Osteoblast (primary cell): Measurements from ENCODE around the gene SERPINA4. TPM values are rescaled to one million over a fixed set of nuclear protein-coding genes. Genes with fewer than 3 reads are reported as not detected.

Source experiments
- DNase-seq: peaks from one replicate; pipeline ENCODE4 v3.0.0; 2011; ENCODE audit warnings: low spot score, mixed read lengths; ENCODE audit not compliant: insufficient read length; ENCODE audit errors: missing footprints
- H2AFZ ChIP-seq: 2 replicates; pipeline ENCODE4 v1.6.0; 2011; ENCODE audit warnings: mild to moderate bottlenecking, low read length
- H3K27ac ChIP-seq: 2 replicates; pipeline ENCODE4 v1.5.1; 2011; ENCODE audit warnings: mild to moderate bottlenecking, low read depth, low read length, moderate library complexity
- H3K27me3 ChIP-seq: 2 replicates; pipeline ENCODE4 v1.6.0; 2012; ENCODE audit warnings: mild to moderate bottlenecking, control low read depth, inconsistent platforms, low read length, moderate library complexity; ENCODE audit not compliant: insufficient read depth
- H3K36me3 ChIP-seq: 2 replicates; pipeline ENCODE4 v1.5.1; 2011; ENCODE audit warnings: mild to moderate bottlenecking, low read length, control low read depth, moderate library complexity; ENCODE audit not compliant: insufficient read depth
- H3K4me1 ChIP-seq: 2 replicates; pipeline ENCODE4 v1.5.1; 2011; ENCODE audit warnings: mild to moderate bottlenecking, low read length, control low read depth, moderate library complexity; ENCODE audit not compliant: insufficient read depth
- H3K4me2 ChIP-seq: 2 replicates; pipeline ENCODE4 v1.6.0; 2011; ENCODE audit warnings: mild to moderate bottlenecking, low read length; ENCODE audit not compliant: insufficient read depth
- H3K4me3 ChIP-seq: fragments of 200-600 bp; sonication (generic); 3 replicates; pipeline ENCODE4 v1.5.1; 2012; ENCODE audit warnings: mild to moderate bottlenecking, low read length, inconsistent platforms; ENCODE audit not compliant: insufficient read depth
- H3K79me2 ChIP-seq: 2 replicates; pipeline ENCODE4 v1.6.0; 2012; ENCODE audit warnings: mild to moderate bottlenecking, low read length, control low read depth, inconsistent platforms; ENCODE audit not compliant: insufficient read depth
- H3K9me3 ChIP-seq: 2 replicates; pipeline ENCODE4 v1.5.1; 2011; ENCODE audit warnings: low read depth, low read length, control low read depth
- H4K20me1 ChIP-seq: 2 replicates; pipeline ENCODE4 v1.6.0; 2012; ENCODE audit warnings: mild to moderate bottlenecking, low read length, control low read depth; ENCODE audit not compliant: insufficient read depth
- total RNA-seq: library from RNA; depleted of rRNA; stranded (reverse); fragments of >200 nt; gene quantifications from 2 replicates; pipeline ENCODE4 v1.2.3, GENCODE V29; 2012
- TF ChIP-seq, protein P1 (sequence below): IDR thresholded peaks from 2 replicates; pipeline ENCODE4 v1.5.1; 2011; ENCODE audit warnings: mild to moderate bottlenecking, low read depth, low read length, moderate library complexity; ENCODE audit errors: extremely low read depth

The SERPINA4 gene
- total RNA-seq, 1 donor, result not detected

- H4K20me1 ChIP-seq, result no peaks in the 10 kb centered on the region
- no peak overlapping the region for H3K4me3 ChIP-seq
- H3K27ac ChIP-seq, result no peak overlapping the region
- H3K9me3 ChIP-seq, result peaks cover 15% of the 10 kb centered on the region
- H3K36me3 ChIP-seq, result no peaks in the 10 kb centered on the region
- H2AFZ ChIP-seq, result no peak overlapping the region
- DNase-seq, result no peak
- TF ChIP-seq, protein P1, sequence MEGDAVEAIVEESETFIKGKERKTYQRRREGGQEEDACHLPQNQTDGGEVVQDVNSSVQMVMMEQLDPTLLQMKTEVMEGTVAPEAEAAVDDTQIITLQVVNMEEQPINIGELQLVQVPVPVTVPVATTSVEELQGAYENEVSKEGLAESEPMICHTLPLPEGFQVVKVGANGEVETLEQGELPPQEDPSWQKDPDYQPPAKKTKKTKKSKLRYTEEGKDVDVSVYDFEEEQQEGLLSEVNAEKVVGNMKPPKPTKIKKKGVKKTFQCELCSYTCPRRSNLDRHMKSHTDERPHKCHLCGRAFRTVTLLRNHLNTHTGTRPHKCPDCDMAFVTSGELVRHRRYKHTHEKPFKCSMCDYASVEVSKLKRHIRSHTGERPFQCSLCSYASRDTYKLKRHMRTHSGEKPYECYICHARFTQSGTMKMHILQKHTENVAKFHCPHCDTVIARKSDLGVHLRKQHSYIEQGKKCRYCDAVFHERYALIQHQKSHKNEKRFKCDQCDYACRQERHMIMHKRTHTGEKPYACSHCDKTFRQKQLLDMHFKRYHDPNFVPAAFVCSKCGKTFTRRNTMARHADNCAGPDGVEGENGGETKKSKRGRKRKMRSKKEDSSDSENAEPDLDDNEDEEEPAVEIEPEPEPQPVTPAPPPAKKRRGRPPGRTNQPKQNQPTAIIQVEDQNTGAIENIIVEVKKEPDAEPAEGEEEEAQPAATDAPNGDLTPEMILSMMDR, result no peak
- H3K27me3 ChIP-seq, result no peaks in the 10 kb centered on the region
- no peaks in the 10 kb centered on the region for H3K79me2 ChIP-seq
- no peaks in the 10 kb centered on the region for H3K4me1 ChIP-seq
- H3K4me2 ChIP-seq, result no peak overlapping the region
Measured at GRCh38 chr14:94619297-94619696, 58.1 kb downstream of the SERPINA4 start.

Other genes starting within 250 kb of the SERPINA4 start
- gene SERPINA6, start 238.1 kb upstream of the SERPINA4 start, total RNA-seq, result not detected in 2 replicates
- not detected in 2 replicates for gene SERPINA2, start 194.7 kb upstream of the SERPINA4 start, total RNA-seq
- gene SERPINA1, start 172.8 kb upstream of the SERPINA4 start, total RNA-seq, result 0.29 and 1.4 TPM in 2 replicates
- gene SERPINA11, start 108.6 kb upstream of the SERPINA4 start, total RNA-seq, result not detected in 2 replicates
- gene SERPINA9, start 85.2 kb upstream of the SERPINA4 start, total RNA-seq, result under 0.01 and 0.29 TPM in 2 replicates
- gene SERPINA12, start 52.0 kb upstream of the SERPINA4 start, total RNA-seq, result not detected in 2 replicates
- gene SERPINA5, start 20.0 kb downstream of the SERPINA4 start, total RNA-seq, result 0.36 and 0.59 TPM in 2 replicates
- 2.7 and 5.1 TPM in 2 replicates for gene SERPINA3, start 50.9 kb downstream of the SERPINA4 start, total RNA-seq
- 9.4 and 10.6 TPM in 2 replicates for gene GSC, start 208.7 kb downstream of the SERPINA4 start, total RNA-seq